T-helper 1 cell treated with Interleukin-12 subunit alpha and Interleukin-12 subunit beta and Interleukin-4 antibody, amounts not matched to agents 30 ng/mL and 1 ng/mL, for 36 hours (primary cell): ENCODE measurements around the gene RECQL5. TPM values are rescaled to one million over a fixed set of nuclear protein-coding genes. Genes with fewer than 3 reads are reported as not detected.

Source experiments
- intact Hi-C: fragments of 100-400 bp; cut with micrococcal nuclease; formaldehyde crosslinking; loops from one replicate; pipeline ENCODE4 v1.15.1; 2024
- total RNA-seq: library from RNA; stranded (reverse); gene quantifications from 2 replicates; pipeline ENCODE4 v1.2.3, GENCODE V29; 2022

RECQL5 gene
- total RNA-seq, 1 donor from 2014 or later: 43.4 TPM

DNA sequence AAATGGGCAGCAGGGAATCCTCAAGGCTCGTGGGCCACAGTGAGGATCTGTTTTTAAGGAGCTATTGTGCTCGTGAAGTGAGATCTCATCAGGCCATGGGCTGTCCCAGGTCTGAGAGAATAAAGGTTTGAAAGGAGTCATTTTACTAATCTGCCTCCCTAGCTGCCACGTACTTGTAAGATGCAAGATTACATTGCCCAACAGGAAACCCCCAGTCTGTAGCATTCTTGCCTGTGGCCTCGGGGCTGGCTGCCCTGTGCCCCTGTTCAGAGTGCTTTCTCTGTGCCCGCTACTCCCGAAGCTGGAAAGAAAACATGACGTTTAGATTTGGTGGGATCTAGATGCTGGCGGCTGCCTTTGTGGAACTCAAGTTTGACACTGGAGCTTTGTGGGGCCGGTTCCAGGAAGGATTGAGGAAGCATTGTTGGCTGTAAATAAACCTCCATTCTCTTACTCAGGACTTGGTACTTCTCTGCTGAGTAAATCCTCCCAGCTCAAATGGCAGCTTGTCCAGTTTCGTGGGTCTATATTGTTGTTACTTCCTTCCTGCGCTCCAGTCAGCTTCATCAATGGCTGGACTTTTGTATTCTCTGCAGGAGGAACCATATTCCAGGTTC is 21.4 kb upstream of the RECQL5 start:
- intact Hi-C loops: loop anchor here (2.0 kb wide), 3 partner anchors 14 to 32 kb away; partner anchors contain the start of genes ITGB4, RECQL5 and SAP30BP

GRCh38 chr17:75685499-75685898 is 18.5 kb upstream of the RECQL5 start:
- intact Hi-C loops: no loop called here

DNA sequence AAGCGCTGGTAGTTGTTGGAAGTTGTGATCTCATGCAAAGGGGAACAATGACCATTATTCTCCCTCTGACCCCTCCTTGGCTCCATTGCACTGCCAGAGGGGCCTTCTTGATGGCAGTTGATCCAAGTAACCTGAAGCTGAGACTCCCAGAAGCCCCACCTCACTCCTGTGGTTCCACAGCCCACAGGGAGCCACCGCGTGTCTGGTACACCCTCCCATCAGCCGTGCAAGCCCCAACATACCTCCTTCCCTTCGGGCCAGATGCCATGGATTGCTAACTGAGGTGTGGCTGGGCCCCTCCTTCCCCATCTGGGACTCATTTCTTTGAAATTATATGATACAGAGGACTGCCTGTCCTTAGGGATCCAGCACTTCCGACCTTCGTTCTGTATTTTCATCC is 18.0 kb upstream of the RECQL5 start:
- intact Hi-C loops: no loop called here

DNA sequence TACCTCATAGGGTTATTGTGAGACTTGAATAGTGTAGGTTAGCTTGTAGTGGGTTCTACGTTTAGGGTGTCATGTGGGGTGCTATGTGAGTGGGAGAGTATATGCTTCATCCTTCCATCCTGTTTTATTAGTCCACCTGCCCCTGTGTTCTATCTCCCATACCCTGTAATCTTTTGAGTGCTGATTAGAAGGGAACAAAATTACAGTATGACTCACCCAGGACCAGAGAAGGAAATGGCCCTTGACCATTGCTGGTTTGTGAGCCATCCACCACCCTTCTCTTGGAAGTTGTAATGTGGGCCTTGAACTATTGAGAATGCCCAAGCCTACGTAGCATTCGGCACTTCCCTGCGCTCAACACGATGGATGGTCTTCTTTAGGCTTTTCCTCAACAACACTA is 17.3 kb upstream of the RECQL5 start:
- intact Hi-C loops: no loop called here

- intact Hi-C loops: no loop called here
Observed at GRCh38 chr17:75683583-75683982, 16.6 kb upstream of the RECQL5 start.

- intact Hi-C loops: no loop called here
Observed at GRCh38 chr17:75681289-75681688, 14.3 kb upstream of the RECQL5 start.

- intact Hi-C loops: no loop called here
Observed at GRCh38 chr17:75680431-75680830, 13.5 kb upstream of the RECQL5 start.

GRCh38 chr17:75679706-75680211 is 12.8 kb upstream of the RECQL5 start:
- intact Hi-C loops: no loop called here

GRCh38 chr17:75676461-75676860 is 9.5 kb upstream of the RECQL5 start:
- intact Hi-C loops: no loop called here

GRCh38 chr17:75673487-75673886 is 6.5 kb upstream of the RECQL5 start:
- intact Hi-C loops: no loop called here

DNA sequence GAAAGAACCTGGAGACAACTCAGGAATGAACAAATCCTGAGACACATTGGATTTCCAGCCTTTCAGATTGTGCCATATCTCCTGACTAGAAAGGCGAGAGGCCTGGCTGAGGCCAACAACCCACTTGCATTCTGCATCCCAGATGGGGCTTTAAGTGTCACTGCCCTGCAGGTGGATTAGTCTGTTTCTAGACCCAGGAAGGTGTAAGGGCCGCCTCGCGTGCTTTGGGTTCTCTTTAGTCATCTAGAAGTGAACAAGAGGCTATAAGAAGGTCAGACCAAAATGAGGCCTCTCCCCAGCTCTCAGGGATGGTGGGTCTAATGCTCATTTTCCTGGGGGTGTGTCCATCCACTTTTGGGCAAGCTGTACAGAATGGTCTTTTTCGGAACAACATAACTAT is 5.1 kb upstream of the RECQL5 start:
- intact Hi-C loops: no loop called here

GRCh38 chr17:75670868-75671267 is 3.9 kb upstream of the RECQL5 start:
- intact Hi-C loops: no loop called here

DNA sequence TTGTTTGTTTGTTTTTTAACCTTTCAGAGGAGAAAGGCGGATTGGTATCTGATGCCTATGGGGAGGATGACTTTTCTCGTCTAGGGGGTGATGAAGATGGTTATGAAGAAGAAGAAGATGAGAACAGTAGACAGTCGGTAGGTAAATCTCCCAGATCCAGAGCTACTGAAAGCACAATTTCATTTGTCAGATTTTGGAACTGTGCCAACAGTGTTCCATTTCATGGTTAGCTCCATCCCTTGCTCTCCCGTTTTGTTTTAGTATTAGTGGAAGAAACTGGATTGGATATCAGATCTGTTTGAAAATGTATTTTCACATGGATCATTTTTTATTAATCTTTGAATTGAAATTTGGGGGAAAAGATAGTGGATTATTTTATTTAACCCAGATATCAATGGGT is 1.5 kb upstream of the RECQL5 start:
- intact Hi-C loops: no loop called here

DNA sequence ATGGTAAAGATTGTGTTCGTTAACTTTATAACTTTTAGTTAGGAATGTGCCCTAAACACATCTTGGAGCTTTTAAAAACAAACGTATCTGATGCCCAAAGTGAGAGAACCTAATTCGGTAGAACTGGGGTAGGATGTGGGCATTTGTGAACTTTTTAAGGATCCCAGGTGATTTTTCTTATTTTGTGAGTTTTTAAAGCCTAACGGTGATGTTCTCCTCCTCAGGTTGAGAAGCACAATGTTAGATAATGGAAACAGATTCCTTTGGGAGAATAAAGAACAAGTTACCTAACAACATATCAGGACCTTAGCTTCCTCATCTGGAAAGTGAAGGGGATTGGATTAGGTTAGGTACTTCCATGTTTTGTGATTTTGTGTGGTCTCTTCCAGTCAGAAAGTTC is 871 bp upstream of the RECQL5 start:
- intact Hi-C loops: loop anchor here (1.0 to 2.0 kb wide), 11 partner anchors 7 to 795 kb away; partner anchors contain the start of genes MRPL38, SMIM5, TMEM94 and TRIM65

DNA sequence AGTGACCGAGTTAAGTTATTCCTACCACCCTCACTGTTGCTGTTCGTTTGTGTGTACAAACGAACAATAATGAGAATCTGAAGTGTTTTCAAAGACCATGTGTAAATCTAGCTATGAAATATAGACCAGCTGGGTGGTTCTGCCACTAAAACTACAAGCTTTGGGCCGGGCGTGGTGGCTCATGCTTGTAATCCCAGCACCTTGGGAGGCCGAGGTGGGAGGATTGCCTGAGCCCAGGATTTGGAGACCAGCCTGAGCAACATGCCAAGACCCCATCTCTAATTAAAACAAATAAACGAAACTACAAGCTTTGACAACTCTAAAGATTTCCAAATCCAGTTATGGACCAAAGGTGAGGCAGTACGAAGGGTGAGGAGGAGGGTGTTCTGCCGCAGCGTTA is 973 bp downstream of the RECQL5 start:
- intact Hi-C loops: loop anchor here (2.0 kb wide), 3 partner anchors 23 to 239 kb away; partner anchors contain the start of genes MRPL38 and TRIM65

GRCh38 chr17:75664099-75664549 is 2.8 kb downstream of the RECQL5 start:
- intact Hi-C loops: no loop called here

GRCh38 chr17:75662511-75662910 is 4.4 kb downstream of the RECQL5 start:
- intact Hi-C loops: no loop called here

DNA sequence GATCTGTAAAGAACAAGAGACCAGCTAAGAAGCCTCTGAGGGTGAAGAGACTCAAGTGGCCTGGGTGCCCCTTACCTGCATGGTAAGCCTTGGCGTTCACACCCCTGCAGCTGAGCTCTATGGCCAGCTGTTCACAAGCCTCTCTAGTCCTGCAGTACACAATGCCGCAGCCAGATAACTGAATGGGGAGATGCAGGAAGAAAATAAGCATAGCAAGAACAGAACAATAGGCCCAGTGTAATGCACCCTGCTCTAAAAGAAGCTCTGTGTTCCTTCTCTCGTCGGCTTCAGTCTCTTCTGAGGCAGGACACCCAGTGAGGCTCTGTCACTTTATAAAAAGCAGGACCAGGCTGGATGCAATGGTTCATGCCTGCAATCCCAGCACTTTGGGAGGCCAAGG is 5.4 kb downstream of the RECQL5 start:
- intact Hi-C loops: no loop called here

DNA sequence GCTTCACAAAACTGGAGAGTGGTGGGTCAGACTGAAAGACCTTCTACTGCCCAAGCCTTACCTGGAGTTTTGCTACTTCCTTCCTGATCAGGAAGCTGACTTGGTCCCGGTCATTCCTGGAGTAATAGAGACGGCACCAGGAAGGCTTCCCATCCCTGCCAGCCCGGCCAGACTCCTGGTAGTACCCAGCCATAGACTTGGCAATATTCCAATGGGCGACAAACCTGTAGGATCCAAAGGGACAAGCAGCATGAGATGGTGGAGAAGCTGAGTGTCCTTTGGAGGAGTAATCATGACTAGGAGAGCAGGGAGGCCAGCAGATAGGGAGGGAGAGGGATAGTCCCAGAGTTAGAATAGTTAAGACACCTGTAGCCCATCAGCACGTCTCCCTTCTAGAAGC is 8.7 kb downstream of the RECQL5 start:
- intact Hi-C loops: no loop called here

DNA sequence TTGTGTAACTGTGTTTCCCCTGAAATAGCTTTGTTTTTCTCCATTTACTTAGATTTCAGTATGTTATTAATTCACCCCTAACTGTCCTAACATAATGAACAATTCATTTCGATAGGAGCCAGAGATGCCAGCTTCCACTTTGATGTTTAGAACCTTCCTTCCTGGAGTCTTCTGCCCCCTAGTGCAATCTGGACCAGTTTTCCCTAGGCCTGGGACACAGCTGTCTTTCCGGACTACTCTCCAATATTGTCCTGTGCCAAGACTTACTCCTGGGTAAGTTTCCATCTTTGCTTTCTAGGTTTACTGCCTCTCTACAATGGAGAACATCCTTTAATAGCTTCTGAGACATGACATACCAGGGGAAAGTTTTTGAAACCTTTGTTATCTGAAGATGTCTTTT is 12.8 kb downstream of the RECQL5 start:
- intact Hi-C loops: no loop called here

DNA sequence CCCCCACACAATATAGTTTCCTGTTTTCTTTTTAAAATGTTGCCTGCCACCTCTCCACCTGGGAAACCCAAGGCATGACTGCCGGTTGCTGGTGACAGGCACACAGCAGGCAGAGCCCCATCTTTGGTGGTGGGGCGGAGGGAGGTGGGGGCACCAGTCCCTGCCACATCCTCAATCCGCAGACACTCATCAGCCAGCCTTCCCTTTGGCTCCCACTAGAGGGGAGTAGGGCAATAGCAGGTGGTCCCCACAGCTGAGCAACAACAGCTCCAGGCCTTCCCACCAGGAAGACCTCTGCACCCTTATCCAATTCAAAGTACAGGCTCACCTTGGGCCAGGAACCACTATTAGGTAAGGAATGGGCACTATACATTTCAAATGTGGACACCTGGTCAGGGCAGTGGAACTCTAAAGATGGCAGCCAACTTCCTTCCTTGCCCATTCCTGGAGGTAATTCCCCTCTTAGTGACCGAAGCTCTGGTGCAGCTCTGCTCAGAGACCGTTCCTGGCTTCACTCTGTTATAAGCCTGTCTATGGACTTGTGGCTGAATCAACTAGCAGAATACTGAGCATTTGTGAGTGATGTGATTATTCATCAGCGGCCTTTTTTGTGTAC is 13.9 kb downstream of the RECQL5 start:
- intact Hi-C loops: no loop called here

- intact Hi-C loops: no loop called here
Observed at GRCh38 chr17:75652341-75652740, 14.6 kb downstream of the RECQL5 start.

GRCh38 chr17:75650874-75651273 is 16.1 kb downstream of the RECQL5 start:
- intact Hi-C loops: no loop called here
